Measurements from ENCODE around the gene ZFY. TPM values are rescaled to one million over a fixed set of nuclear protein-coding genes. Genes with fewer than 3 reads are reported as not detected.

ZFY gene
- total and polyA plus RNA-seq, 4 donors, result 2.6 to 15.4 TPM; not detected in 2

- Histone ChIP-seq H3K36me3 (ENCODE audit: control insufficient read depth in 4 of 4, insufficient read depth in 3 of 4, low read depth in 1 of 4, low read length in 3 of 4) (no peaks in the 10 kb centered on the region), H3K9me3 (ENCODE audit: control insufficient read depth in 4 of 4, low read length in 3 of 4) (no peaks in the 10 kb centered on the region), H3K9ac (ENCODE audit: low read depth in 1 of 2, low read length in 2 of 2) (no peak overlapping the region), H3K4me1 (ENCODE audit: control insufficient read depth in 4 of 4, insufficient read depth in 4 of 4, low read length in 3 of 4) (peaks cover 0 to 2% (median 0%) of the 10 kb centered on the region in 4 donors), H3K27ac (ENCODE audit: low read depth in 1 of 2, low read length in 2 of 2) (no peak overlapping the region), H3K27me3 (ENCODE audit: control insufficient read depth in 4 of 4, insufficient read depth in 4 of 4, low read length in 3 of 4) (no peaks in the 10 kb centered on the region), H3K4me3 (ENCODE audit: low read depth in 1 of 3, low read length in 3 of 3) (no peak overlapping the region)
- no peak for DNase-seq (ENCODE audit: low spot score)
- no peak for TF ChIP-seq NR2F2 (IDR thresholded peaks at IDR 0.05)
These were observed 34.4 kb downstream of the ZFY start for GRCh38 chrY:2969561-2969960.

- H3K27me3 ChIP-seq (ENCODE audit: control insufficient read depth in 4 of 4, insufficient read depth in 4 of 4, low read length in 3 of 4), result no peaks in the 10 kb centered on the region
- 82% methylated on average over 1 of the region's 1 CpG for WGBS
- no peak overlapping the region for H3K9ac ChIP-seq (ENCODE audit: low read depth in 1 of 2, low read length in 2 of 2)
- no peak overlapping the region for H3K27ac ChIP-seq (ENCODE audit: low read depth in 1 of 2, low read length in 2 of 2)
- H3K9me3 ChIP-seq (ENCODE audit: control insufficient read depth in 4 of 4, low read length in 3 of 4), result no peaks in the 10 kb centered on the region
- H3K4me1 ChIP-seq (ENCODE audit: control insufficient read depth in 4 of 4, insufficient read depth in 4 of 4, low read length in 3 of 4), result peaks cover 0 to 1% (median 0%) of the 10 kb centered on the region in 4 donors
- H3K36me3 ChIP-seq (ENCODE audit: control insufficient read depth in 4 of 4, insufficient read depth in 3 of 4, low read depth in 1 of 4, low read length in 3 of 4), result peaks cover 0 to 9% (median 1%) of the 10 kb centered on the region in 4 donors
- TF ChIP-seq TAF1 (conservative IDR thresholded peaks at IDR 0.05), result no peak
- no peak for TF ChIP-seq JUND (IDR thresholded peaks at IDR 0.05)
- TF ChIP-seq ZBTB33 (IDR thresholded peaks at IDR 0.05), result no peak
- no peak for TF ChIP-seq HNF4A (conservative IDR thresholded peaks at IDR 0.05)
- TF ChIP-seq FOXA1 (IDR thresholded peaks at IDR 0.05), result no peak
- no peak for TF ChIP-seq EGR1 (IDR thresholded peaks at IDR 0.05; ENCODE audit: low read depth in 2 of 2)
- no peak for TF ChIP-seq NR2F2 (IDR thresholded peaks at IDR 0.05)
- no peak for TF ChIP-seq FOXA2 (IDR thresholded peaks at IDR 0.05)
- no peak for TF ChIP-seq RXRA (IDR thresholded peaks at IDR 0.05)
- TF ChIP-seq CTCF (IDR thresholded peaks at IDR 0.05; ENCODE audit: low read depth, low read length, missing input control), result no peak
- TF ChIP-seq RAD21 (IDR thresholded peaks at IDR 0.05), result no peak
- H3K4me3 ChIP-seq (ENCODE audit: low read depth in 1 of 3, low read length in 3 of 3), result no peak overlapping the region
- DNase-seq (ENCODE audit: low spot score), result no peak
These were observed 37.5 kb downstream of the ZFY start for GRCh38 chrY:2972708-2973107.

GRCh38 chrY:2973110-2973751 lies 38.0 kb downstream of the ZFY start:
- Histone ChIP-seq H3K36me3 (ENCODE audit: control insufficient read depth in 4 of 4, insufficient read depth in 3 of 4, low read depth in 1 of 4, low read length in 3 of 4) (peaks cover 0 to 9% (median 1%) of the 10 kb centered on the region in 4 donors), H3K27me3 (ENCODE audit: control insufficient read depth in 4 of 4, insufficient read depth in 4 of 4, low read length in 3 of 4) (no peaks in the 10 kb centered on the region), H3K27ac (ENCODE audit: low read depth in 1 of 2, low read length in 2 of 2) (no peak overlapping the region), H3K9me3 (ENCODE audit: control insufficient read depth in 4 of 4, low read length in 3 of 4) (no peaks in the 10 kb centered on the region), H3K9ac (ENCODE audit: low read depth in 1 of 2, low read length in 2 of 2) (no peak overlapping the region), H3K4me3 (ENCODE audit: low read depth in 1 of 3, low read length in 3 of 3) (no peak overlapping the region), H3K4me1 (ENCODE audit: control insufficient read depth in 4 of 4, insufficient read depth in 4 of 4, low read length in 3 of 4) (peaks cover 0 to 1% (median 0%) of the 10 kb centered on the region in 4 donors)
- 88% methylated on average over 5 of the region's 5 CpGs for WGBS
- DNase-seq (ENCODE audit: low spot score), result no peak
- TF ChIP-seq EGR1 (IDR thresholded peaks at IDR 0.05; ENCODE audit: low read depth in 2 of 2) (no peak), RXRA (IDR thresholded peaks at IDR 0.05) (no peak), HNF4A (conservative IDR thresholded peaks at IDR 0.05) (no peak), ATF3 (IDR thresholded peaks at IDR 0.05) (no peak), FOXA1 (IDR thresholded peaks at IDR 0.05) (no peak), REST (IDR thresholded peaks at IDR 0.05) (no peak), MAX (IDR thresholded peaks at IDR 0.05) (no peak), GABPA (IDR thresholded peaks at IDR 0.05 in 1 of 2, conservative IDR thresholded peaks at IDR 0.05 in 1 of 2) (no peak), SP1 (IDR thresholded peaks at IDR 0.05) (no peak), HNF4G (IDR thresholded peaks at IDR 0.05) (no peak), ZBTB33 (IDR thresholded peaks at IDR 0.05) (no peak)

Measured in liver (tissue), 9 donors.